GM12873 (cell line): ENCODE data around the gene TMPRSS3.

Source experiments
- TF ChIP-seq, protein P1 (sequence below): IDR thresholded peaks from 2 replicates; pipeline ENCODE4 v1.5.1; 2012; ENCODE audit warnings: low read depth, mild to moderate bottlenecking, moderate library complexity, low read length, control low read depth; ENCODE audit not compliant: insufficient read depth; ENCODE audit errors: missing control alignments

TMPRSS3 gene

GRCh38 chr21:42378418-42378817, 17.4 kb downstream of the TMPRSS3 start:
- TF ChIP-seq, protein P1, sequence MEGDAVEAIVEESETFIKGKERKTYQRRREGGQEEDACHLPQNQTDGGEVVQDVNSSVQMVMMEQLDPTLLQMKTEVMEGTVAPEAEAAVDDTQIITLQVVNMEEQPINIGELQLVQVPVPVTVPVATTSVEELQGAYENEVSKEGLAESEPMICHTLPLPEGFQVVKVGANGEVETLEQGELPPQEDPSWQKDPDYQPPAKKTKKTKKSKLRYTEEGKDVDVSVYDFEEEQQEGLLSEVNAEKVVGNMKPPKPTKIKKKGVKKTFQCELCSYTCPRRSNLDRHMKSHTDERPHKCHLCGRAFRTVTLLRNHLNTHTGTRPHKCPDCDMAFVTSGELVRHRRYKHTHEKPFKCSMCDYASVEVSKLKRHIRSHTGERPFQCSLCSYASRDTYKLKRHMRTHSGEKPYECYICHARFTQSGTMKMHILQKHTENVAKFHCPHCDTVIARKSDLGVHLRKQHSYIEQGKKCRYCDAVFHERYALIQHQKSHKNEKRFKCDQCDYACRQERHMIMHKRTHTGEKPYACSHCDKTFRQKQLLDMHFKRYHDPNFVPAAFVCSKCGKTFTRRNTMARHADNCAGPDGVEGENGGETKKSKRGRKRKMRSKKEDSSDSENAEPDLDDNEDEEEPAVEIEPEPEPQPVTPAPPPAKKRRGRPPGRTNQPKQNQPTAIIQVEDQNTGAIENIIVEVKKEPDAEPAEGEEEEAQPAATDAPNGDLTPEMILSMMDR, result no peak

DNA sequence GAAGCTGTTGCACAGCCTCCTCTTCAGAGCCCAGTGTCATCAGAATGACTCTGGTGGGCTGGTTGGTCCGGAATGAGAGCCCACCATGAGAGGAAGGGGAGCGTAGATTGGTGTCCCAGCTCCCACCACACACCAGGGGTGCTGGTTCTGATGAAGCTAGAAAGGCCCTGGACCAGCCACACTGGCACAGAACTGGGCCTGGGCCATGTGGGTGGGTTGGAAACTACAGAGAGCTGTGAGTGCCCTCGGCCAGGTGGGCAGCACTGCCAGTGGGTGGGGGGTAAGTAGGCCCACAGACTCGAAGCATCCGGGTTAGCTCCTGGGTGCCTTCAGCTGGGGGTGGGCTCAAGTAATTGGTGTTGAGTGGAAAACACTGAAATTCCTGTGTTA, 17.9 kb downstream of the TMPRSS3 start:
- TF ChIP-seq, protein P1, result no peak

DNA sequence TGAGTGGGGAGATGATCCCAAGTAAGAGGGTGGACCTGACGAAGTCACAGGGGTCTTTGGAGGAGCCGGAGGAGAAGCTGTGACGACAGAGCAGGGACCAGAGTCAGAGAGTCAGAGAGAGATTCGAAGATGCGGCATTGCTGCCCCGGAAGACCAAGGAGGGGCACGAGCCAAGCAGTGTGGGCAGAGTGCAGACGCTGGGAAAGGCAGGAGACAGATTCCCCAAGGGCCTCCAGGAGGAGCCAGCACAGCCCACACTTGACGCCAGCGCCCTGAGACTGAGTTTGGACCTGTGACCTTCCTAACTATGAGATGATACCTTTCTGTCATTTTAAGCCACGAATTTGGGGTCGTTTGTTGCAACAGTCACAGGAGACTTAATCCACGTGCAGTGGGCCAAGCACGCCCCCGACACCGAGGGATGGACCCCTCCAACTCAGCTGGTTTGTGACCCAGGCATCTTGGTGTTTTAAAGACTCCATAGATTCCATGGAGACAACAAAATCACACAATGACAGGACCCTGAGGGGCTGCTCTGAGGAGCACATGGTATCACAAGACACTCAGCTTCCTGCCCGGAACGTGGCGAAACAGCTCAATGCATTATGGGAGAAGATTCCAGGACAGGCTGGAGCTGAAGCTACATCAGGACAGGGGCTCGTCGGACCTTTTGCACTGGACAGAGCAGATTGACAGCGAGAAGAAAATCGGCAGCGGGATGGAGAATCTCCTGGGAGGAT, 18.5 kb downstream of the TMPRSS3 start:
- TF ChIP-seq, protein P1, result no peak

DNA sequence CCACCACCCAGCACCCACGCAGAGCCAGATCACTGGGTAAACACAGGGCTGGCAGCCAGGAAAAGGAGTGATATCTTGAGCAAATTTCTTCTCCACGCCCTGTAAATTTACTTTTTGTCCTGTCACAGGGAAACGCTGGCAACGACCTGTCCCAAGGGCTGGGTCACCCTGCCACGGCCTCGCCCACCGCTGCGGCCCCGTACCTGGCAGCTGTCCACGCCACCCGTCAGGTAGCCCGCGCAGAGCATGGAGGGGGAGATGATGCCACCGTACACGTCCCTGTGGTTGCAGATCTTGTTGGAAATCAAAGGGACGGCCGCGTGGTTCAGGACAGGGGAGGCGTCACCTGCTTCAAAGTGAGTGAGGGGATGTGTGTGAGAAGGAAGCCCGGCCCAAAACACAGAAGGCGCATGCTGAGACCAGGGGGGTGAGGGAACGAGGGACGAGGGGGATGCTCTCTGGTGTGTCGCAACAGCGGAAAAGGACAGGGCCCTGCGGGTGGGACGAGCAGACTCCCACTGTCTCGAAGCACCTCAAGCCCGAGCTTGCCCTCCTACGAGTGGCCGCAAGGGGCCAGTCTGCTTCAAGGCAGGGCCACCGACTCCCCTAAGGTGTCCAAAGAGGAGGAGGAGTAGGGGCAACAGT, 19.4 kb downstream of the TMPRSS3 start:
- TF ChIP-seq, protein P1, result no peak

DNA sequence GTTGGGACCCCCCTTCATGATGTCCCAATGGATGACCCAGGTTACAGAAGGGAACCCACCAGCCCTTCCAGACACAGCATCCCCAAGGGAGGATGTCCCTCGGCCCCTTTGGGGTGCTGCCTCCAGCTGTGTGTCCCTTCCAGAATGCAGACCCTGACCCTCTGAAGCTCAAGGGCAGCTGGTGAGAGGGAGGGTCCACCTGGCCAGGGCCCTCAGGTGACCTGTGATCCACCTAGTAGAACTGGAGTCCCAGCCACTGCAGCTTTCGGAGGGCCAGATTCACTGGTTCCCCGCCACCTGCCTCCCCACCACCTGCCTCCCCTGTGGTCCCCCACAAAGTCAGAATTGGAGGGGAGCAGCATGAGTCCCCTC, 19.9 kb downstream of the TMPRSS3 start:
- TF ChIP-seq, protein P1, result no peak

DNA sequence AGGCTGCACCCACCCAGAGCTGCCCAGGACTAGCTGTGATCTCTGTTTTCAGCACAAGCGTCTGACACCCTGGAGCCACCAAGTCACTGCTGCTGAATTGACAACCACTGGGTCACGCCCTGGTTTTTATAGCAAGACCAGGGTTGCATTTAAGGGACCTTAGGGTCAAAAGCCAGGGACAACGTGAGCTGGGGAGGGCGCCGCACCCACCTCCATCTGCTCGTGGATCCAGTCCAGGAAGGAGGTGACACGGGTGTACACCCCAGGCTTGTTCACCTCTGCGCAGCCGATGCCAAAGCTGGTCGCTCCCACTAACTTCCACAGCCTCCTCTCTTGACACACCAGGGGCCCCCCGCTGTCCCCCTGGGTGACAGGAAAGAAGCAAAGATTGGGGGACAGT, 20.3 kb downstream of the TMPRSS3 start:
- TF ChIP-seq, protein P1, result no peak

DNA sequence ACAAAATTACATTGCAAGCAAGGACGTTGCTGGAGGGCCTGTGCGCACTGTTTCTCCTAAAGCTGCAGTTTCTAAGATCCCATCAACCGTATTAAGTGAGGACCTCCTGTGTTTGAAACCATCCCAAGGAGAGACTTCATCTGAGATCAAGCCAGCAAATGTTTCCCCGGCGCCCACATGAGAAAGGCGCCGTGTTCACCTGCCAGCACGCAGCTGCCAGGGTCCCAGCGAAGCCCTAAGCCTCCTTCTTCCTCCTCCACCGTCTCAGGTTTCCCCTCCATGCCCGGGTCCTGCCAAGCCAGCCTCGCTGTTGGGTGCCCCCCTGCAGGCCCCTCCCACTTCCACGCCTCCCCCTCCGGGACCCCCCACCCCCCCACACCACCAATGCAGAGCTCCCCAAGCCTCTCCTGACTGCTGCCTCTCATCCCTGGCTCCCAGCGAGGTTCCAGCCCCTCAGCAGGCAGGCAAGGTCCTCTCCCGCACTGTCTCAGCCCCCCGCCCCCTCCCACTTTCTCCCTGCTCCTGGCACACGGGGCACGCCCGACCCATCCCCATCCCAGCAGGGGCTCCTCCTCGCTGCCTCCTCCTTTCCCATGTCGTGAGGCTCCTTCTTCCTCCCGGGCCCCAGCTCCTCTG, 20.9 kb downstream of the TMPRSS3 start:
- TF ChIP-seq, protein P1, result no peak
